H1 (cell line): ENCODE data around the gene CLCN3. TPM values are rescaled to one million over a fixed set of nuclear protein-coding genes. Genes with fewer than 3 reads are reported as not detected.

Experiments used
- CTCF ChIA-PET: fragments of 300-600 bp; sonication (Branson Sonifier 250); formaldehyde crosslinking; loops from one replicate; lab custom pipeline; 2021; ENCODE audit not compliant: partially characterized antibody; lab: Charles Lee
- POLR2A ChIA-PET: fragments of 300-600 bp; sonication (Branson Sonifier 250); formaldehyde crosslinking; loops from one replicate; lab custom pipeline; 2021; ENCODE audit warnings: inconsistent platforms; ENCODE audit not compliant: partially characterized antibody; lab: Charles Lee
- DNase-seq, 2 experiments: peaks; one replicate each; pipeline versions ENCODE4 v3.0.0 to v3.0.0-alpha.2; 2010 to 2022; ENCODE audit warnings: low spot score in 2 of 2, low read depth in 1 of 2, mixed read lengths in 1 of 2
- FAIRE-seq: peaks from 2 replicates; lab custom pipeline; 2011; peaks lifted over from hg19 to GRCh38; lab: Jason Lieb, UNC
- H2AFZ ChIP-seq: 2 replicates; pipeline ENCODE4 v1.8.1; 2012; ENCODE audit warnings: low read length, inconsistent platforms
- H2AK5ac ChIP-seq: 2 replicates; pipeline ENCODE4 v1.6.1; 2013; ENCODE audit warnings: low read depth, low read length
- H2BK120ac ChIP-seq: replicated peaks from 2 replicates; pipeline ENCODE3; 2013; ENCODE audit warnings: low read depth, low read length, inconsistent platforms
- H2BK12ac ChIP-seq: 2 replicates; pipeline ENCODE4 v1.6.1; 2013; ENCODE audit warnings: low read depth, low read length
- H2BK15ac ChIP-seq: 2 replicates; pipeline ENCODE4 v1.6.1; 2013; ENCODE audit warnings: low read length
- H2BK20ac ChIP-seq: 2 replicates; pipeline ENCODE4 v1.6.1; 2013; ENCODE audit warnings: low read length
- H2BK5ac ChIP-seq: 2 replicates; pipeline ENCODE4 v1.6.1; 2013; ENCODE audit warnings: low read depth, low read length
- H3K14ac ChIP-seq: 2 replicates; pipeline ENCODE4 v1.6.1; 2013; ENCODE audit warnings: inconsistent platforms; ENCODE audit not compliant: insufficient read length
- H3K18ac ChIP-seq: 2 replicates; pipeline ENCODE4 v1.6.1; 2013; ENCODE audit warnings: low read length; ENCODE audit errors: extremely low read depth
- H3K23ac ChIP-seq: 2 replicates; pipeline ENCODE4 v1.6.1; 2013; ENCODE audit warnings: inconsistent platforms; ENCODE audit not compliant: insufficient read length
- H3K23me2 ChIP-seq: 2 replicates; pipeline ENCODE4 v1.6.1; 2013; ENCODE audit warnings: low read depth, low read length
- H3K27ac ChIP-seq: 2 replicates; pipeline ENCODE4 v1.6.1; 2011; ENCODE audit warnings: low read depth, low read length, inconsistent platforms
- H3K27me3 ChIP-seq, 4 experiments: replicated peaks in 1 of 4; 1 replicate in 1 of 4; 2 replicates in 3 of 4; pipeline versions ENCODE4 v1.6.1 to v1.8.1; 2011 to 2013; ENCODE audit warnings: low read length in 3 of 4, mild to moderate bottlenecking in 3 of 4, inconsistent platforms in 2 of 4, mixed read lengths in 2 of 4, moderate library complexity in 1 of 4; ENCODE audit not compliant: control insufficient read depth in 3 of 4, insufficient read depth in 3 of 4; ENCODE audit errors: extremely low read depth in 1 of 4
- H3K36me3 ChIP-seq, 4 experiments: 2 replicates each; pipeline versions ENCODE4 v1.6.1 to v1.8.1; 2011 to 2013; ENCODE audit warnings: mild to moderate bottlenecking in 4 of 4, low read length in 3 of 4, moderate library complexity in 2 of 4, control low read depth in 1 of 4, inconsistent platforms in 1 of 4; ENCODE audit not compliant: insufficient read depth in 4 of 4, control insufficient read depth in 2 of 4
- H3K4ac ChIP-seq: replicated peaks from 2 replicates; pipeline ENCODE3; 2013; ENCODE audit warnings: low read length, low read depth, mixed read lengths, inconsistent platforms; ENCODE audit not compliant: insufficient read length
- H3K4me1 ChIP-seq, 4 experiments: replicated peaks in 1 of 4; 1 replicate in 1 of 4; 2 replicates in 3 of 4; pipeline versions ENCODE4 v1.6.1 to v1.8.1; 2011 to 2013; ENCODE audit warnings: low read length in 3 of 4, inconsistent platforms in 2 of 4, mixed read lengths in 1 of 4; ENCODE audit not compliant: insufficient read depth in 4 of 4, control insufficient read depth in 3 of 4
- H3K4me2 ChIP-seq, 2 experiments: 2 replicates each; pipeline versions ENCODE4 v1.6.1 to v1.8.1; 2011 to 2013; ENCODE audit warnings: low read depth in 2 of 2, low read length in 2 of 2, control low read depth in 1 of 2, inconsistent platforms in 1 of 2, mild to moderate bottlenecking in 1 of 2; ENCODE audit not compliant: insufficient read depth in 1 of 2
- H3K4me3 ChIP-seq, 4 experiments: fragments of 200-600, 300-600 bp in 1 of 4; sonication (generic), shearing (Covaris generic), sonication (Bioruptor Twin) in 1 of 4; 2 replicates each; pipeline versions ENCODE4 v1.5.1 to v1.8.1; 2011 to 2016; ENCODE audit warnings: low read length in 4 of 4, low read depth in 3 of 4, control low read depth in 2 of 4, inconsistent platforms in 2 of 4, mild to moderate bottlenecking in 2 of 4, mixed read lengths in 1 of 4, moderate library complexity in 1 of 4; ENCODE audit not compliant: insufficient read depth in 2 of 4; ENCODE audit errors: extremely low read depth in 1 of 4
- H3K56ac ChIP-seq: replicated peaks from 2 replicates; pipeline ENCODE3; 2013; ENCODE audit warnings: low read depth, mild to moderate bottlenecking, mixed read lengths, low read length, inconsistent platforms; ENCODE audit not compliant: insufficient read length
- H3K79me1 ChIP-seq: 2 replicates; pipeline ENCODE4 v1.6.1; 2013; ENCODE audit warnings: low read depth, low read length, control low read depth
- H3K79me2 ChIP-seq, 2 experiments: 2 replicates each; pipeline versions ENCODE4 v1.6.1 to v1.8.1; 2012 to 2013; ENCODE audit warnings: low read length in 2 of 2, mild to moderate bottlenecking in 2 of 2, inconsistent platforms in 1 of 2; ENCODE audit not compliant: insufficient read depth in 2 of 2, control insufficient read depth in 1 of 2
- H3K9ac ChIP-seq, 4 experiments: replicated peaks in 1 of 4; 1 replicate in 1 of 4; 2 replicates in 3 of 4; pipeline versions ENCODE4 v1.6.1 to v1.8.1; 2011 to 2013; ENCODE audit warnings: low read depth in 3 of 4, low read length in 3 of 4, control low read depth in 2 of 4, mild to moderate bottlenecking in 2 of 4, moderate library complexity in 2 of 4, inconsistent platforms in 1 of 4; ENCODE audit errors: extremely low read depth in 1 of 4
- H3K9me3 ChIP-seq, 2 experiments: 2 replicates each; pipeline versions ENCODE4 v1.6.1 to v1.8.1; 2012 to 2013; ENCODE audit warnings: mild to moderate bottlenecking in 2 of 2, moderate library complexity in 2 of 2, control low read depth in 1 of 2, inconsistent platforms in 1 of 2, low read depth in 1 of 2, low read length in 1 of 2, mixed read lengths in 1 of 2; ENCODE audit not compliant: insufficient read depth in 2 of 2
- H4K20me1 ChIP-seq, 2 experiments: replicated peaks in 1 of 2; 2 replicates each; pipeline versions ENCODE3 to v1.8.1; 2011 to 2013; ENCODE audit warnings: inconsistent platforms in 2 of 2, low read length in 2 of 2, mild to moderate bottlenecking in 1 of 2; ENCODE audit not compliant: insufficient read depth in 2 of 2, control insufficient read depth in 1 of 2
- H4K5ac ChIP-seq: 2 replicates; pipeline ENCODE4 v1.6.1; 2013; ENCODE audit warnings: low read length, low read depth, mixed read lengths, inconsistent platforms; ENCODE audit not compliant: insufficient read length
- H4K8ac ChIP-seq: 2 replicates; pipeline ENCODE4 v1.8.0; 2013; ENCODE audit warnings: mild to moderate bottlenecking, moderate library complexity, low read length, inconsistent platforms; ENCODE audit not compliant: insufficient read depth; ENCODE audit errors: extremely low read depth
- H4K91ac ChIP-seq: replicated peaks from 2 replicates; pipeline ENCODE3; 2013; ENCODE audit warnings: low read length, mixed read lengths, inconsistent platforms; ENCODE audit not compliant: insufficient read length
- ATF3 ChIP-seq: IDR thresholded peaks from 2 replicates; pipeline ENCODE4 v1.6.1; 2011; ENCODE audit warnings: low read depth, mild to moderate bottlenecking, low read length; ENCODE audit not compliant: insufficient read depth
- EP300 ChIP-seq, 2 experiments: IDR thresholded peaks; 1 replicate in 1 of 2; 2 replicates in 1 of 2; pipeline ENCODE4 v1.6.1; 2011 to 2012; ENCODE audit warnings: low read depth in 2 of 2, low read length in 2 of 2, mild to moderate bottlenecking in 2 of 2, borderline replicate concordance in 1 of 2, inconsistent platforms in 1 of 2, moderate library complexity in 1 of 2
- FOSL1 ChIP-seq: IDR thresholded peaks from 2 replicates; pipeline ENCODE4 v1.6.1; 2011; ENCODE audit warnings: mild to moderate bottlenecking, low read depth, low read length, moderate library complexity; ENCODE audit not compliant: insufficient read depth
- HDAC2 ChIP-seq, 2 experiments: fragments of 300-600 bp in 1 of 2; sonication (generic) in 1 of 2; IDR thresholded peaks; 2 replicates each; pipeline ENCODE4 v1.6.1; 2011 to 2012; ENCODE audit warnings: low read depth in 2 of 2, low read length in 2 of 2, mild to moderate bottlenecking in 2 of 2, moderate library complexity in 2 of 2, borderline replicate concordance in 1 of 2, inconsistent platforms in 1 of 2
- KDM5A ChIP-seq: fragments of 200-600 bp; IDR thresholded peaks from 2 replicates; pipeline ENCODE4 v1.7.1; 2012; ENCODE audit warnings: mild to moderate bottlenecking, low read length, inconsistent platforms, mixed read lengths
- PHF8 ChIP-seq: fragments of 200-600 bp; sonication (generic); conservative IDR thresholded peaks from 2 replicates; pipeline ENCODE4 v1.7.1; 2012; ENCODE audit warnings: low read depth, mild to moderate bottlenecking, inconsistent platforms, low read length, moderate library complexity
- SP1 ChIP-seq: IDR thresholded peaks from 2 replicates; pipeline ENCODE4 v1.6.1; 2011; ENCODE audit warnings: low read depth, low read length
- SP4 ChIP-seq: IDR thresholded peaks from 2 replicates; pipeline ENCODE4 v1.6.1; 2012; ENCODE audit warnings: low read length, inconsistent platforms
- TBP ChIP-seq: IDR thresholded peaks from 2 replicates; pipeline ENCODE4 v1.6.1; 2011; ENCODE audit warnings: low read depth, low read length, improper control_type of control experiment
- WGBS, 2 experiments: shearing (Covaris generic) in 1 of 2; methylation state at CpG; one replicate each; pipeline versions ENCODE4 v1.1.6 to v1.1.7; 2013 to 2015; ENCODE audit warnings: low lambda C conversion rate in 2 of 2, mixed read lengths in 2 of 2, inconsistent platforms in 1 of 2, low coverage in 1 of 2, missing lambda C conversion rate in 1 of 2; ENCODE audit not compliant: insufficient replicate concordance in 2 of 2, insufficient coverage in 1 of 2, insufficient read length in 1 of 2; ENCODE audit errors: extremely low coverage in 1 of 2, missing lambda C conversion rate in 1 of 2; 5-methylcytosine and 5-hydroxymethylcytosine counted together
- polyA plus RNA-seq, 7 experiments: library from polyadenylated mRNA; depleted of rRNA in 3 of 7; stranded (reverse) in 5 of 7; unstranded in 2 of 7; fragments of >200 nt in 5 of 7; fragments of 200-250 nt in 2 of 7; gene quantifications; 1 replicate in 5 of 7; 2 replicates in 1 of 7; 4 replicates in 1 of 7; pipeline versions ENCODE4 v1.2.1 to v1.2.3, GENCODE V29; 2011 to 2013; ENCODE audit warnings: missing spikeins in 2 of 7, mixed read lengths in 2 of 7
- total RNA-seq: library from RNA; stranded (reverse); fragmentation: NEBNext Ultra II Directional; extraction: Animal tissue kit (Norgen Biotek cat#: 25700); gene quantifications from 2 replicates; pipeline ENCODE4 v1.2.1, GENCODE V29; 2021
- TF ChIP-seq, protein P1 (sequence below): IDR thresholded peaks from 2 replicates; pipeline ENCODE4 v1.6.1; 2011; ENCODE audit warnings: low read length, improper control_type of control experiment

CLCN3 gene
- total and polyA plus RNA-seq, 2 of the 8 experiments (the other 6 are each of a cell fraction or from before 2014, with no cell fraction given): 8.8 to 32.8 TPM

- H4K20me1 ChIP-seq: no peaks in the 10 kb centered on the region
- peaks cover 0 to 44% of the 10 kb centered on the region in 2 experiments; a peak in 2 of 4 replicates for H3K79me2 ChIP-seq
- H3K18ac ChIP-seq: no peak overlapping the region
- FAIRE-seq (no peak), DNase-seq (no peak)
- H3K4me1 ChIP-seq: peaks cover 0 to 2% (median 2%) of the 10 kb centered on the region in 4 experiments; a peak in 3 of 7 replicates
- no peaks in the 10 kb centered on the region for H3K23me2 ChIP-seq
- no peaks in the 10 kb centered on the region for H3K79me1 ChIP-seq
- CTCF ChIA-PET: interaction anchor here (0.7 to 2.2 kb wide), 5 partner anchors 13 to 64 kb away, joined by 3 to 8 read pairs (median 3); partner anchors contain the start of gene NEK1
- H3K27ac ChIP-seq: no peak overlapping the region
- no peak overlapping the region for H2BK12ac ChIP-seq
- no peak overlapping the region for H4K8ac ChIP-seq
- H3K4ac ChIP-seq: no peak overlapping the region
- no peak overlapping the region for H2BK120ac ChIP-seq
- H3K27me3 ChIP-seq: no peaks in the 10 kb centered on the region
- no peak overlapping the region for H3K23ac ChIP-seq
- no peak overlapping the region for H4K91ac ChIP-seq
- no peaks in the 10 kb centered on the region for H3K9me3 ChIP-seq
- POLR2A ChIA-PET: interaction anchor here (1.9 to 2.4 kb wide), 2 partner anchors 10 to 39 kb away, joined by 11 to 12 read pairs; partner anchors contain the start of gene CLCN3
- no peak overlapping the region for H2AFZ ChIP-seq
- no peak overlapping the region for H2BK15ac ChIP-seq
- no peak overlapping the region for H3K56ac ChIP-seq
- H3K4me2 ChIP-seq: peak overlapping the region; percentile 67 to 70; a peak in 1 of 4 replicates
- WGBS, 2 experiments: 82% methylated on average over 6 of the region's 6 CpGs; no CpG with 5 or more reads in 1 of the 2 experiments
- no peak overlapping the region for H3K9ac ChIP-seq
- H2AK5ac ChIP-seq: no peak overlapping the region
- H3K36me3 ChIP-seq: no peaks in the 10 kb centered on the region
- H4K5ac ChIP-seq: no peak overlapping the region
- no peak overlapping the region for H2BK5ac ChIP-seq
- no peak overlapping the region for H3K14ac ChIP-seq
- H3K4me3 ChIP-seq: peak overlapping the region in 1 of 4 experiments; percentile 56; a peak in 1 of 8 replicates
- H2BK20ac ChIP-seq: no peak overlapping the region
- TF ChIP-seq ATF3 (no peak), KDM5A (no peak), SP1 (no peak), FOSL1 (no peak), SP4 (no peak), EP300 (IDR thresholded peaks at IDR 0.05; ENCODE audit: borderline replicate concordance in 1 of 2, low read depth in 2 of 2, low read length in 2 of 2) (no peak), TBP (no peak), PHF8 (no peak), HDAC2 (IDR thresholded peaks at IDR 0.05; ENCODE audit: borderline replicate concordance in 1 of 2, low read depth in 2 of 2, low read length in 2 of 2) (no peak)
- TF ChIP-seq, protein P1, sequence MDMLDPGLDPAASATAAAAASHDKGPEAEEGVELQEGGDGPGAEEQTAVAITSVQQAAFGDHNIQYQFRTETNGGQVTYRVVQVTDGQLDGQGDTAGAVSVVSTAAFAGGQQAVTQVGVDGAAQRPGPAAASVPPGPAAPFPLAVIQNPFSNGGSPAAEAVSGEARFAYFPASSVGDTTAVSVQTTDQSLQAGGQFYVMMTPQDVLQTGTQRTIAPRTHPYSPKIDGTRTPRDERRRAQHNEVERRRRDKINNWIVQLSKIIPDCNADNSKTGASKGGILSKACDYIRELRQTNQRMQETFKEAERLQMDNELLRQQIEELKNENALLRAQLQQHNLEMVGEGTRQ: no peak
Measured at GRCh38 chr4:169658975-169659715, 38.8 kb downstream of the CLCN3 start.
